Activated CD4-positive, alpha-beta T cell treated with anti-CD3 and anti-CD28 coated beads, Interleukin-2, amount 50 U/mL, for 4 hours (primary cell): ENCODE results near the gene EPHA5.

Experiments
- DNase-seq, 2 experiments: peaks; one replicate each; pipeline ENCODE4 v3.0.0-alpha.2; 2020

Gene EPHA5

DNA sequence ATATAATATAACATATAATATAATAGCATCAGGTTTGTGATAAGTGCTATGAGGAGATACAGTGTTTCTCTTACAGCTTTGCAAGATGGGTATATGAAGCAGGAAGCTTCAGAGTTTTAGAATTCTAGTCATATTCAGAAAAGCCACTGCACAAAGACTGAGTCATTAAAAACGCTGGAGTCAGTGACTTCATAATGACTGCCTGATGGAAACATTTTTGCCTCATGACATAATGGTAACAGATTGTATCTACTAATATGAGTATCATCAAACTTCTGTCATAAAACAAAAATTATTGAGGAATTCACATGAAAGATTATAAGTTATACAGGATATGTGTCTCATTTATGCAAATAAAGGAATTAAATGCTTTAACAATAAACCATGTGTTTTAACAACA lies 46.8 kb downstream of the EPHA5 start:
- no peak for DNase-seq

DNA sequence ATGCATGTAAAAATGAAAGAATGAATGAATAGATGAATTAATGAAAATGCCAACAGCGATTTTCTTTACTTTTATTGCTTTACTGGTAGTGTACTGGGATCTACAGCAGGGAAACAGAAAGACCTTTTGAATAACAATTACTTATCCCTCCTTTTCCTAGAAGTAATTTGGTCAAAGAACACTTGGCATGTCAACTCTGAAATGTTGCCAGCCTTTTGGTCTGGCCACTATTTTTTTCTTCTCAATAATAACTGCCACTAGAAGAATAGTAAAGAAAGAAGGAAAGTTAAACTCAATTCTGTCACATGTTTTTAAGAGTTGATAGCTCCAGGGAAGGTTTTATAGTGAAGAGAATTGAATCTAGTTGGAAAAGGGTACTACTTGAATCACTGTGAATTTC lies 52.9 kb downstream of the EPHA5 start:
- no peak for DNase-seq

DNA sequence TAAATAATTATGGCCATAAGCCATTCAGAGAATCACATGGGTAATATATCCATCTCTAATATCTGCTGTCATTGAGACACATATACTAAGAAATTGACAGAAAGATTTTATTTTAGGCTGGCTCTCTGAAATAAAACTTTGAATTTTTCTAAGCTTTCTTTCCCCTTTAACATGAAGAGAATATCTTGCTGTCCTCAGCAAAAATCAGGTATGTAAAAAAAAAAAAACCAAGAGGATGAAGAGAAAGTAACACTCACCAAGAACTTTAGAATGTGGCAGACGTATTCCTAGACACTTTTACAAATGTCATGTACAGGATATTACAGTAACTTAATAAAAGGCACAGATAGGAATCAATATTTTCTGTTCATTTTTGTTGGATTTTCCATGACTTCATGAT lies 65.8 kb downstream of the EPHA5 start:
- DNase-seq, result no peak

DNA sequence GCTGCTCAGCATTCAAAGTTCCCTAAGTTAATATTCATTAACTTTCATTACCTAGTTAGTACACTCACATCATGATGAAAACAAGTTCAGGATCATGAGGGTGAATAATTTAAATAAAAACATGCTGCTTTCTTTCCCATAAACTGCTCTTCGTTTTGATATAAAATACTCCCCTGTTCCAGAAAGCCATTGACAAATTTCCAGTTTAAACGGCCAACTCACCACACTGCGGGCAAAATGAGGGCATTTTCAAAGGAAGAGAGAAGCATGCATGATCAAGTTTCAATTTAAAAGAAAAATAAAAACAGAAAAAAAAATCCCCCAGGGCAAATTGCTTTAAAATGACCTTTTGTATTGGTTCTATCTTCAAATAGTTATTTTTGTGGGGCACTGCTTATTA lies 69.6 kb downstream of the EPHA5 start:
- no peak for DNase-seq

DNA sequence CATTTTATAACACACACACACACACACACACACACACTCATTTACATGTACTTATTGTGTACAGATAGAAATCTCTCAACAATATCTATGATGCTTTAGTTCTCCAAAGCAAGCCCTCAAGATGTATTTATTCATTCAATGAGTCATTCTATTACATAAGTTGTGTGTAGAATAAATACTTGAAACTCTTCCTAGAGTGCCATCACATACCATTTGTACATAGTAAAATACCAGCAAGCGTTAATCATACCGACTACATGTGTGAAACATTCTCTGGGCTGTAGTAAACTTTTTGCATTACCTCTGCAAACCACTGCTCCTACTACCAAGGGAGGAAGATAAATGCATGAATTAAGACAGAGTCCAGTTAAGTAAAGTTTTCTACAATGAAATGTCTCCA lies 70.9 kb downstream of the EPHA5 start:
- no peak for DNase-seq

DNA sequence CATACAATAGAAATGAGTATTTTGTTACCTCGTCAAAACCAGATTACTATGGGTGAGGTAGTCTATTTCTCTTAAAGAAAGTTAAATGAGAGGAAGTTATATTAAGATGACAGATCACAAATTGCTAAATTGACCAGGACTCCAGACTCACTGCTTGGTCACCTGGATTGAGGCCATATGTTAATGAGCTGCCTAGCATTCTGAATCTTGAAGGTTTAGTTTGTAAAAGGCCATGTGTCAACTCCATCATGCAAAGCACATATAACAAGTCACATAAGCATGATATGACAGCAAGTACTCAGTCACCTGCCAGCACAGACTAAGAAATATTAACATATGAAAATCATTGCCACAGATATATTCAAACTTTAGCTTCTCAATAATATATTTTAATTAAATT lies 72.6 kb downstream of the EPHA5 start:
- no peak for DNase-seq

DNA sequence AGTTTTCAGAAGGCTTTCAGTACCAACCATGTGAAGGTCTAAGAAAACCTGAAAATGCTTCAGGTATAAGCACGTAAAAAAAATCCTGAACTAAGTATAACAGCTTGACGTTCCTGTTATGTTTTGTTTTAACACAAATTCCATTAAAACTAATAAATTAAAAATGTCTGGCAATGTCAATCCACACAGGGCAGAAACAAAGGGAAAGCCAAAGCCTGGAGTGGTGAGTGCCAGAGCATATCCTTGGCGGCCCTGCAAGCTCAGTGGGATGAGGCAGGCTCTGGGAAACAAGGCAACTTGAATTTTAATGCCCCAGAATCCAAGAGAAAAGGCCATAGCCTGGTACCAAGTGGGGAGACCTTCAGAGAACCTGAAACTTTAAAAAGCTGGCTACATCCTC lies 78.2 kb downstream of the EPHA5 start:
- no peak for DNase-seq

DNA sequence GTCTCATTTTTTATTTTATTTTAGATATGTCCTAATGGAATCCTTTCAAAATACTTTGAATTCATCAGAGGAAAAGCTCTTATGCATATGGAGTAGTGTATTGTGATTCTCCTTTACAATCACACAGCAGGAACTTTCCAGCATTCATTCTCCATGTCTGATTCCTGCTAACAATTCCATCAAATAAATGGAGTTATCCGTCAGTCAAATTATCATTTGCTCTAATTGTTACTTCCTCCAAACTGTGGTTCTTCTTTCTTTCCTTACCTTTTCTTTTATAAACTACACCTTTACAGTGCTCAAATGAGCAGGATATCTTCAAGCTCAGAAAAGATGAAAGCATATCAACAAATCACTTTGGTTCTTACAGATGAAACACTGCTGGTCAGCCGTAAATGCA lies 80.4 kb downstream of the EPHA5 start:
- no peak for DNase-seq

DNA sequence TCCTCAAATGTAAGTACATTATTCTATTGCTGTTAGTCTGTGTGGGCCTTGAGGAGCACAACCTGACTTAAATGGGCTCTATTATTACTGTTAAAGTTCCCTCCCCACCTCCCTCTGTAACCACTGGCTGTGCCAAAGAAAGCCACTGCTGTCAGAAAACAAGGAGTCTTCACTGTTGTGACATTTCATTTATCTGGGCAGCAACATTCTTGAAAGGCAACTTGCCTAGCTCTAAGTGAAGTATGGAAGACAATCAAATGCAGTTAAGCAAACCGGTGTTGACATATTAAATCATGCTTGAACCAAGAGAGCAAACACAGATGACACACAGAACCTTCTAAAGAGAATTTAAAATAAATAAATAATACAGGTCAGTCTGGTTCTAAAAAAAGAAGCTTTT lies 81.0 kb downstream of the EPHA5 start:
- no peak for DNase-seq

DNA sequence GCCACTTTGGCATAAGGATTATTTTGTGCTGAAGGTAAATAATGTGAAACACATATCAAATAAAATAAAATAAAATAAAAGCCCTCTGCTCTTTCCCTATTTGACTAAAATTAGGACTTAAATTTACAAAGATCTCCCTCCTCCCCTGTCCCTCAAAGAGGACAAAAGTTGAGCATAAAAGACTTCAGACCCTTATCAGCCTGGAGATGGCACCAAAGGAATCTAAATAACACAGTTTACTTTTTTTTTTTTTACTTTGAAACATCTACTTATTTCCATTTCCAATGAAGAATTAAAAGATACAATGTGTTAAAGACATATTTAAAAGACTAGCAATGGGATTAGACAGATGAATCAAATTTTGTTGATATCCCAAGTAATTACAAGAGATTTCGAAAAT lies 89.7 kb downstream of the EPHA5 start:
- no peak for DNase-seq

DNA sequence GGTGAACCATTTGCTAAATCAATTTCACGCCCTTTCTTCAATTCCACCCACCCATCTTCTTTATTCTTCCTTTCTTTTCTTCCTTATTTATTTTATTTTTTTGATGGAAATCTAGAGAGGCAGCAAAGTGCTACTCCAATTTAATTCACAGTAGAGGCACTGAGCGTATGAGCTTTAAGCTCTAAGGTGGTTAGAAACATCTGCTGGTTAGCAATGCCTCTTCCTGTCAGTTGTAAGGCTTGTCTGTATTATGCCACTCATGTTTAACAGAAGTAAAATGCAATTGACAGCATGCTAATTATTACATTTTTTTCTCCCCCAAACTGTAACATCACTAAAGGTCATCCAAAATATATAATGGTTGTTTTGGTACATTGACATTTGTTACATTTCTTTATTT lies 103.8 kb downstream of the EPHA5 start:
- DNase-seq, result no peak

DNA sequence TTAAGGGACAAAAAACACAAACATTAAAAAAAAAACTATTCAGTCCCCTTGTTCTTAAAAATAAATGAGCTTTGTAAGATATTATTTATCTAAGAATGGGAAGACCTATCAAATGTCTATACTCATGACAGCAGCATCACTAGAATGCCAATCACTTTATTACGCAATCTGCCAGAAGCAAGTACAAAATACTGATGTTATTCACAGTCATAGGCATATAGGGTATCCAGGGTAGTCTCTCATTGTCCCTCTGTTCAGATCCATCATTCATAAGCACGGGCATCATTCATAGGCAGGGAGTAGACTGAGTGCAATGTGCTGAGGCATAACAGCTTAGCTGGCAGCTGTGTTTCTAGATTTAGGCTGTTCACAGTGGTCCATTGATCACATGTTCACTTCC lies 109.1 kb downstream of the EPHA5 start:
- DNase-seq, result no peak

DNA sequence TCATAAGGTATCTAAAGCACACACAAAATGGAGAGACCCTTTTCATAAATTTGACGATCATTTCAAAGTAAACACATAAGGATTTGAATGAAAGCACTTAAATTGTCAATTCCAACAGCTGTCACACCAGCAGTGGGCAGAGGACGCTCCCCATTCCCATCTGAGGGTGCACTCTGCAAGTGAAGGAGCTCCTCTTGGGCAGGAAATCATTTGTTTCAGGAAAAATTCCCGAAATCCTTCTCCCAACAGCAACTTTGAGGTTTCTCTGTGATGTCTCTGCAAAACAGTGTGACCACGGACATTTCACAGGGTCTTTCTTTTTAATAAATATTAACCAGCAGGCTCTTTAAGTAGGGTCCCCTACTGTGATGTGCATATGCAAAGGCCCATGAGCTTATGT lies 111.0 kb downstream of the EPHA5 start:
- no peak for DNase-seq

DNA sequence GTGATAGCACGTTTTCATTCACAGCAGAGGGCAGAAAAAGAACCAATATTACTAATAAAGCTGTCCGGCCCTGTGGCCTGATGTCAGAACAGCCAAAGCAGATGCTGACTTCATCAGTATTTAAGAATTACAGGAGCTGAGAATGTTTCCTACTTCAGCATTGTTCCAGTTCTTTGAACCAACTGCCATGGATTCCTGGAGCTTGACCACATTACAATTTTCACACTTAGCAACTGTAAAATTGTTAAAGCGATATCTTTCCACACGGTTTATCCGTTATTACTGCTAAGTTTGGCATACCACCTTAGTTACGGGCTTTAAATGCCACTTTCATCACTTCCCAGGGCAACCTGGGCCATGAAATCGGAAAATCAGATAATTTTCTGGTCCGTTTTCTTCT lies 118.2 kb downstream of the EPHA5 start:
- no peak for DNase-seq

DNA sequence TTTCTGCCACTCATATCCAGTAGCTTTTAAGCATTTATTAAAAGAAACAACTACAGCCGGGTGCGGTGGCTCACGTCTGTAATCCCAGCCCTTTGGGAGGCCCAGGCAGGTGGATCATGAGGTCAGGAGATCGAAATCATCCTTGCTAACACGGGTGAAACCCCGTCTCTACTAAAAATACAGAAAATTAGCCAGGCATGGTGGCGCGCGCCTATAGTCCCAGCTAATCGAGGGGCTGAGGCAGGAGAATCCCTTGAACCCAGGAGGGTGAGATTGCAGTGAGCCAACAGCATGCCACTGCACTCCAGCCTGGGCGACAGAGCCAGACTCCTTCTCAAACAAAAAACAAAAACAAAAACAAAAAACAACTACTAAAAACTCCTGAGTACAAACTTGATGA lies 119.8 kb downstream of the EPHA5 start:
- DNase-seq, result no peak

DNA sequence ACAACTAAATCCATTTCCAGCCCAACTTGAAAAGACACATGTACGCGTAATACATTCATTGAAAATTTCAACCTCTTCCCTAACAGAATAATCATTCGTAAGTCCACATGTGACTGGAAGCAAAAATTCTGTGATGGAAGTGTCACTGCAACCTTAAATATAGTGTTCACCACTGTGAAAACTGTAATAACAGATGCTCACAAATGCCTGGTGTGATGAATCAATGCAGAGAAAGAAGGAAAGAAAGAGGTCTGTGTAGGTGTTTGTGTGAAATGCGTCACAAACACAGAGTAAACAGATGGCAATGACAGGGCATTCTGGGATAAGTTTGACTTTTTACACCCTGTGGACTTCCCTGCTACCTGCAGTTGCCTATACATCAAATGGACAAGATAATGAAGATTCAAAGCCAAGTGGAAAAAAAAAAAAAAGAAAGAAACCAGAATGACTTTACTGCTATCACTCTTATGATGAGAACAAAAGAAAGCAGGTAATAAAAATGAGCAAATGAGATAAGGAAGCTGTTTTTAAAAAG lies 123.3 kb downstream of the EPHA5 start:
- DNase-seq, result no peak

DNA sequence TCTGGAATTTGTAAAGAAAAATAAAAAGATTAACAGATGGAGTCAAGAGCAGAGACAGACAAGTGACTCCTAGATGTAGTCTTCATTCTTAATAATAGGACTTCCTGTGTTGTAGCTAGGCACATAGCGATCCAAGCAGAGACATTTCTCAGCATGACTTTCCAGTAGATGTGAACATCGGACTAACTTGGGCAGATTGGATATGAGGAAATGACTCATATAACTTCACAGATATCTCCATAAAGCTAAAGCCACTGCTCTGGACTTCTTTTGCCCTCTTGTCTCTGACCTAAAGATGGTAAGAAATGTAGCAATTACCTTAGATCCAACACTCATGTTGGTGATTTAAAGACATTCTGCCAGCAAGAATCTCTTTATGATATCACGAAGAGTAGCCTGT lies 131.7 kb downstream of the EPHA5 start:
- DNase-seq, result no peak

DNA sequence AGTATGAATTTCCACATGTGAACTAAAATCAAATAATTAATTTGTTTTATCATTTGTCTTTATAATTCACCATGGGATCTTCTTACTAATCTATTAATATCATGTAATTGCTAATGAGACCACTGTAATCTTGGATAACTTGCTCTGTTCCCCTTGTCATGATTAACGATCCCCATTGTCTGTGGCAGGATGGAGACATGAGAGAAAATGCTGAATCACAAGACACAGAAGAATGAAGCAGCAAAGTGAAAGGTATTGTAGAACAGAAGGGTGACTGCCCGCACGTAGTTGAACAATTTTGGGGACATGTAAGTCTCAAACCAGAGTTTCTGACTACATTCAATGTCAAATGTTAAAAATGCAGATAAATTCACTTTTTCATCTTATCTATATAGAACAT lies 135.2 kb downstream of the EPHA5 start:
- DNase-seq, result no peak

DNA sequence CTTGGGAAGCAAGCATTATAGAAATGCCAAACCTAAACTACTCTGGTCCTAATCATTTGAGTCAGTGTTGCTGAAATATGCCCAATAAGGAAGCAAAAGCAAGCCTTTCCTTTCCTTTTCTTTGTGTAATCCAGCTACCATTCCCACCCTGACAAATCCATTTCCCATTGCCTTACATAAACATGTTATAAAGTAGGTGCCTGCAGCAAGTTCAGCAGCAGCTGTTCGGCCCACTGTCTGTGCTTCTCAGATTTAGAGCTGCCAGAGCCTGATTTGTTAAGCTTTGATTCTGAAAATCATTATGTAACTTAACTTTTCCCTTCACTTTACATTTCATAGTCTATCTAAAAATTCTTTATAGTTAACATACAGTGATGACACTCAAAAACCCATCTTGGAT lies 148.6 kb downstream of the EPHA5 start:
- no peak for DNase-seq

DNA sequence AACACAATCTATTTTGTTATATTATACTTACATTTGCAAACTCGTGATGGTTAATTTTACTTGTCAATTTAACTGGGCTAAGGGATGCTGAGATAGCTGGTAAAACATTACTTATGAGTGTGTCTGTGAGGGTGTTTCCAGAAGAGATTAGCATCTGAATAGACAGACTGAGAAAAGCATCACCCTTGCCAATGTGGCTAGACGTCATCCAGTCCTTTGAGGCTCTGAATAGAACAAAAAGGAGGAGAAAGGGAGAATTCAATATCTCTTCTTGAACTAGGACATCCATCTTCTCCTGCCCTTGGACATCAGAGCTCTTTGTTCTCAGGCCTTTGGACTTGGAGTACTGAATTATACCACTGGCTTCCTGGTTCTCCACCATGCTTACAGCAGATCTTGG lies 154.6 kb downstream of the EPHA5 start:
- DNase-seq, result no peak

DNA sequence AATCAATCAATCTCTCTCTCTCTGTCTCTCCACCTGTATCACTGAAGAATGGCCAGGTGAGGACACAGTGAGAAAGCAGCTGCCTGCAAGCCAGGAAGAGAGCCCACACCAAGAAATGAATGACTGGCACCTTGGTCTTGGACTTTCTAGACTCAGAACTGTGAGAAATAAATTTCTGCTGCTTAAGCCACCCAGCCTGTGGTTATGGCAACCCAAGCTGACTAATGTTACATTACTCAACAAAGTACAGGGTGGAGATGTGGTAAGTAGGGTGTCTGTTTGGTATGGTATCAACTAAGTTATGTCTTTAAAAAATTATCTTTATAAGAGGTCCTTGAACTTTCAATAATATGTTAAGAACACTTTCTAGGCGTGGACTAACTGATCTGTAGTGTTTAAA lies 159.3 kb downstream of the EPHA5 start:
- no peak for DNase-seq

DNA sequence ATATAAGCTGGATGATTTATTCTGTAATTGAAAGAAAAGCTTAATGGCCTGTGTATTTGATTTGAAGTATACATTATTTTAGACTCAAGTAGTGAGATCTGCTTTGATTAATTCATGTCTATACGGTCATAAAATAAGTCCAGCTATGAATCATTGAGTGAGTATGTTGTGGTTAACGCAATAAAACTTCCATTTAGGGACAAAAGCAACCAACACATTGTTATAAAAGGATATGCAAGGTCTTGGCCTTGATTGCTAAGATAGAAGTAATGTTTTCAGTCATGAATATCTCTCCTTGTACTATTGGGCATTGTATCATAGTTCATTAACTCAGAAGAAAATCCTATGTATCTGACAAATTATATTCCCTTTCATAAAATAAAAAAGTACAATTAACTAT lies 162.1 kb downstream of the EPHA5 start:
- no peak for DNase-seq

DNA sequence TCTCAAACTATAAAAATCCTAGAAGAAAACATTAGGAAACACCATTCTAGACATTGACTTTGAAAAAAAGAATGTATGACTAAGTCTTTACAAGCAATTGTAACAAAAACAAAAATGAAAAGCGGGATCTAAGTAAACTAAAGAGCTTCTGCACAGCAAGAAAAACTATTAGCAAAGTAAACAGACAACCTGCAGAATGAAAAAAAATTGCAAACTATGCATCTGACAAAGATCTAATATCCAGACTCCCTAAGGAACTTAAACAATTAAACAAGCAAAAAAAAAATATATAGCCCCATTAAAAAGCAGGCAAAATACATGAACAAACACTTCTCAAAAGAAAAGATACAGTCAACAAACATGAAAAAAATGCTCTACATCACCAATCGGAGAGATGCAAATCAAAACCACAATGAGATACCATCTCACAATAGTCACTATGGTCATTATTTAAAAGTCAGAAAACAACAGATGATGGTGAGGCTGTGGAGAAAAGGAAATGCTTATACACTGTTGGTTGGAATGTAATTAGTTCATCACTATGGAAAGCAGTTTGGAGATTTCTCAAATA lies 168.1 kb downstream of the EPHA5 start:
- DNase-seq, result no peak

DNA sequence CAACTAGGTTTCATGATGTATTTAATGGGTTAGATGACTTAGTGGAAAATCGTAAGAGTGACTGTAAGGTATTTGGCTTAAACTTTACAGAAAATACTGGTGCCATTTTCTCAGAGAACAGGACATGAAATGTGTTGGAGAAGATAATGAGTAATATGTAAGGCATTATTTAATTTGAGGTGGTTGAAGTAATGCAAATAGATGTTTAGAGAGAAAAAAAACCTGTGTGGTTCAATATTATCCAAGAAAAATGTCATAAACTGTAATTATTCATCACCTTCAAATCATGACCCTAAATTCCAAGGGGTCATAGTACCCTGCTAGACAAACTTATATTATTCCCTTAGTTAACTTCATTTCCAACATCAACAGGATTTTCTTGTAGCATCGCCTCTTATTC lies 171.7 kb downstream of the EPHA5 start:
- no peak for DNase-seq

DNA sequence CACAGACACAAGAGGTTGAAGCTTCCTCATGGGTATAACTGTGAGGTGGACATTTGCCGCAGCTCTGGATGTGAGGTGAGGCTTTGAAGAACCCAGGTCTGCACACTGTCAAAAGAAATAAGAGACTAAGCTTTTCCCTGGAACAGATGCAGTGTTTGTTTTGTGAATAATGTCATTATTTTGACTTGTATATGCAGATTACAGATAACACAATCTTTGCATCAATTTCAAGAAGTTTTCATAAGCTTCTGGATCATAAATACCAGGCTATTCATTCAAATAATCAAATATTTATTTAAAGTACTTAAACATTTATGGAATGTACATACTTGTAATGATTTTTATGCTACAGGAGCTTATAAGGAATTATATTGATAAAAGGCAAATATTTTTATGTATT lies 174.8 kb downstream of the EPHA5 start:
- no peak for DNase-seq

DNA sequence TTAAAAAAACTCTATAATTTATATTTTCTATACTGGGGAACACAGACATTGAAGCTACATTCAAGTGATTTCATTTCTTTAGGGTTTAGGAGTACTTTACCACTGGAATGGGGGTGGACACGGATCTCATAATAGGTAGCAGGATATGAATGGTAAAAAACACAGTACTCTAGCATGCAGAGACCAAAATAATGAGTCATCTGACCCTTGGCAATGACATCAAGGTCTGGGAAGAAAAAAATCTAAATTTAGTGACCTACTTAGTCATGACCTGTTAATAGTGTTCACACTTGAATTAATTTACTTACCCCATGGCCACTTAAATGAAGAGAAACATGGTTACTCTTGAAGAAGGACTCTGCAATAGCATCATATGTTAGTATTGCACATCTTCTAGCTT lies 187.9 kb downstream of the EPHA5 start:
- no peak for DNase-seq
